Measurements from ENCODE around the gene NPAS3.
A peak's percentile ranks its signal among the peaks of the same experiment; 100 is the strongest.

NPAS3 gene

GRCh38 chr14:33510063-33510481 lies 571.4 kb downstream of the NPAS3 start:
- no peak for TF ChIP-seq Cebpa-rat (IDR thresholded peaks at IDR 0.05)
- H3K4me3 ChIP-seq = no peak overlapping the region
- no peaks in the 10 kb centered on the region for H3K36me3 ChIP-seq
- no peaks in the 10 kb centered on the region for H3K27me3 ChIP-seq
- H4K20me1 ChIP-seq = no peaks in the 10 kb centered on the region
- no peak overlapping the region for H3K4me2 ChIP-seq
- H3K9me3 ChIP-seq (replicated peaks in 1 of 11) = no peaks in the 10 kb centered on the region
- H3K9ac ChIP-seq = no peak overlapping the region
- H3K4me1 ChIP-seq = no peaks in the 10 kb centered on the region
- no peak overlapping the region for H3K27ac ChIP-seq

GRCh38 chr14:33510991-33511390 lies 572.3 kb downstream of the NPAS3 start:
- H3K4me1 ChIP-seq = no peaks in the 10 kb centered on the region
- H3K27me3 ChIP-seq = no peaks in the 10 kb centered on the region
- no peaks in the 10 kb centered on the region for H3K9me3 ChIP-seq (replicated peaks in 1 of 11)
- H3K36me3 ChIP-seq = no peaks in the 10 kb centered on the region
- H3K4me2 ChIP-seq = no peak overlapping the region
- TF ChIP-seq Cebpa-rat (IDR thresholded peaks at IDR 0.05) = no peak
- no peak overlapping the region for H3K27ac ChIP-seq
- H3K4me3 ChIP-seq = no peak overlapping the region
- H4K20me1 ChIP-seq = no peaks in the 10 kb centered on the region
- no peak overlapping the region for H3K9ac ChIP-seq

GRCh38 chr14:33511851-33512640 lies 573.4 kb downstream of the NPAS3 start:
- no peak overlapping the region for H3K9ac ChIP-seq
- H3K27ac ChIP-seq = no peak overlapping the region
- no peak overlapping the region for H3K4me2 ChIP-seq
- no peaks in the 10 kb centered on the region for H3K27me3 ChIP-seq
- TF ChIP-seq Cebpa-rat (IDR thresholded peaks at IDR 0.05) = no peak
- no peaks in the 10 kb centered on the region for H3K36me3 ChIP-seq
- H3K4me3 ChIP-seq = no peak overlapping the region
- H3K4me1 ChIP-seq = no peaks in the 10 kb centered on the region
- H3K9me3 ChIP-seq (replicated peaks in 1 of 11) = no peaks in the 10 kb centered on the region
- H4K20me1 ChIP-seq = no peaks in the 10 kb centered on the region

- Histone ChIP-seq H3K4me3 (no peak overlapping the region), H3K27ac (no peak overlapping the region), H3K9me3 (replicated peaks in 1 of 11) (no peaks in the 10 kb centered on the region), H4K20me1 (no peaks in the 10 kb centered on the region), H3K36me3 (no peaks in the 10 kb centered on the region), H3K4me1 (no peaks in the 10 kb centered on the region), H3K4me2 (no peak overlapping the region), H3K27me3 (no peaks in the 10 kb centered on the region), H3K9ac (no peak overlapping the region)
- TF ChIP-seq Cebpa-rat (IDR thresholded peaks at IDR 0.05) = no peak
These were observed 576.8 kb downstream of the NPAS3 start for GRCh38 chr14:33515441-33515840.

- H3K4me2 ChIP-seq = no peak overlapping the region
- H3K9me3 ChIP-seq (replicated peaks in 1 of 11) = no peaks in the 10 kb centered on the region
- no peak for TF ChIP-seq Cebpa-rat (IDR thresholded peaks at IDR 0.05)
These were observed 577.2 kb downstream of the NPAS3 start for GRCh38 chr14:33515899-33516298.

GRCh38 chr14:33516898-33517436 lies 578.3 kb downstream of the NPAS3 start:
- no peak for TF ChIP-seq Cebpa-rat (IDR thresholded peaks at IDR 0.05)
- Histone ChIP-seq H3K4me3 (no peak overlapping the region), H4K20me1 (no peaks in the 10 kb centered on the region), H3K9me3 (replicated peaks in 1 of 11) (no peaks in the 10 kb centered on the region), H3K9ac (no peak overlapping the region), H3K36me3 (no peaks in the 10 kb centered on the region), H3K27ac (no peak overlapping the region), H3K4me1 (no peaks in the 10 kb centered on the region), H3K27me3 (no peaks in the 10 kb centered on the region), H3K4me2 (no peak overlapping the region)

More at GRCh38 chr14:33515899-33516298, 577.2 kb downstream of the NPAS3 start:
- no peak overlapping the region for H3K9ac ChIP-seq
- no peaks in the 10 kb centered on the region for H3K36me3 ChIP-seq
- H3K4me3 ChIP-seq = no peak overlapping the region
- H3K27ac ChIP-seq = no peak overlapping the region
- no peaks in the 10 kb centered on the region for H4K20me1 ChIP-seq
- H3K27me3 ChIP-seq = no peaks in the 10 kb centered on the region
- no peaks in the 10 kb centered on the region for H3K4me1 ChIP-seq

GRCh38 chr14:33521192-33521591 lies 582.5 kb downstream of the NPAS3 start:
- H3K4me2 ChIP-seq = no peak overlapping the region
- no peak overlapping the region for H3K27ac ChIP-seq
- H3K4me3 ChIP-seq = no peak overlapping the region
- H3K36me3 ChIP-seq = no peaks in the 10 kb centered on the region
- H3K9me3 ChIP-seq (replicated peaks in 1 of 11) = no peaks in the 10 kb centered on the region
- no peaks in the 10 kb centered on the region for H3K27me3 ChIP-seq
- H3K9ac ChIP-seq = no peak overlapping the region
- no peaks in the 10 kb centered on the region for H4K20me1 ChIP-seq
- peaks cover 0 to 8% (median 0%) of the 10 kb centered on the region in 10 experiments; a peak in 6 of 20 replicates for H3K4me1 ChIP-seq
- no peak for TF ChIP-seq Cebpa-rat (IDR thresholded peaks at IDR 0.05)

- Histone ChIP-seq H3K4me2 (no peak overlapping the region), H3K27ac (no peak overlapping the region), H3K4me3 (no peak overlapping the region), H3K27me3 (no peaks in the 10 kb centered on the region), H3K4me1 (peaks cover 0 to 8% (median 0%) of the 10 kb centered on the region in 10 experiments; a peak in 6 of 20 replicates), H3K36me3 (no peaks in the 10 kb centered on the region), H4K20me1 (no peaks in the 10 kb centered on the region), H3K9me3 (replicated peaks in 1 of 11) (no peaks in the 10 kb centered on the region), H3K9ac (no peak overlapping the region)
- TF ChIP-seq Cebpa-rat (IDR thresholded peaks at IDR 0.05) = no peak
These were observed 585.6 kb downstream of the NPAS3 start for GRCh38 chr14:33524244-33524643.

- Histone ChIP-seq H3K4me2 (peak overlapping the region in 5 of 11 experiments; percentile 2 to 51 (median 36); a peak in 8 of 22 replicates), H3K9me3 (replicated peaks in 1 of 11) (no peaks in the 10 kb centered on the region), H3K9ac (no peak overlapping the region), H3K36me3 (no peaks in the 10 kb centered on the region), H4K20me1 (no peaks in the 10 kb centered on the region), H3K27me3 (no peaks in the 10 kb centered on the region), H3K4me3 (no peak overlapping the region), H3K27ac (no peak overlapping the region), H3K4me1 (peaks cover 0 to 8% (median 0%) of the 10 kb centered on the region in 10 experiments; a peak in 6 of 20 replicates)
- TF ChIP-seq Cebpa-rat (IDR thresholded peaks at IDR 0.05) = no peak
These were observed 586.9 kb downstream of the NPAS3 start for GRCh38 chr14:33525626-33526025.

Measured in BLaER1 treated with 17β-estradiol and CSF1 and Interleukin-3, amounts not matched to agents 10 nM and 100 nM (cell line).